DND-41 (cell line): ENCODE data around the gene POLN.

Experiments
- CTCF ChIP-seq: IDR thresholded peaks from 2 replicates; pipeline ENCODE4 v1.5.1; 2012; ENCODE audit warnings: borderline replicate concordance, low read length, moderate library complexity, mild to moderate bottlenecking; ENCODE audit not compliant: poor library complexity, severe bottlenecking; ENCODE audit errors: extremely low read depth
- EZH2 ChIP-seq: IDR thresholded peaks from 3 replicates; pipeline ENCODE4 v1.6.1; 2012; ENCODE audit warnings: borderline replicate concordance, low read depth, mild to moderate bottlenecking, moderate library complexity, low read length, inconsistent platforms; ENCODE audit not compliant: severe bottlenecking

- TF ChIP-seq CTCF (no peak), EZH2 (no peak)
Measured at GRCh38 chr4:2222838-2223237, 19.1 kb downstream of the POLN start.
